Neural cell (in vitro differentiated cells): ENCODE data around the gene PADI3. TPM values are rescaled to one million over a fixed set of nuclear protein-coding genes. Genes with fewer than 3 reads are reported as not detected.

ENCODE experiments used
- H2AFZ ChIP-seq: fragments of 200-600, 300-800 bp; sonication (generic), shearing (Covaris generic); 2 replicates; pipeline ENCODE4 v1.6.0; 2014; ENCODE audit warnings: low read depth, mild to moderate bottlenecking, antibody characterized with exemption, low read length, moderate library complexity
- H3F3A ChIP-seq: fragments of 200-600 bp; shearing (Covaris generic); 2 replicates; pipeline ENCODE4 v1.6.1; 2016; ENCODE audit warnings: mild to moderate bottlenecking, moderate library complexity, mixed read lengths, antibody characterized with exemption, low read length; ENCODE audit not compliant: insufficient read depth, poor library complexity, severe bottlenecking
- H3K27ac ChIP-seq: fragments of 200-600, 300-800 bp; sonication (generic), shearing (Covaris generic); 2 replicates; pipeline ENCODE4 v1.5.1; 2014; ENCODE audit warnings: mild to moderate bottlenecking, low read length, moderate library complexity
- H3K27me3 ChIP-seq: fragments of 300-800, 200-600 bp; sonication (generic), shearing (Covaris generic); 2 replicates; pipeline ENCODE4 v1.6.0; 2014; ENCODE audit warnings: mild to moderate bottlenecking, low read depth, low read length, moderate library complexity; ENCODE audit not compliant: insufficient read depth
- H3K36me3 ChIP-seq: fragments of 300-800, 200-600 bp; sonication (generic), shearing (Covaris generic); 2 replicates; pipeline ENCODE4 v1.5.1; 2014; ENCODE audit warnings: mild to moderate bottlenecking, antibody characterized with exemption, low read length, moderate library complexity; ENCODE audit not compliant: insufficient read depth
- H3K4me2 ChIP-seq: fragments of 300-800, 200-600 bp; sonication (generic), shearing (Covaris generic); 2 replicates; pipeline ENCODE4 v1.6.0; 2014; ENCODE audit warnings: mild to moderate bottlenecking, low read length
- H3K4me3 ChIP-seq: fragments of 300-800, 200-600 bp; sonication (generic), shearing (Covaris generic); 2 replicates; pipeline ENCODE4 v1.5.1; 2014; ENCODE audit warnings: mild to moderate bottlenecking, low read length, moderate library complexity
- H3K79me2 ChIP-seq: fragments of 200-600 bp; shearing (Covaris generic); replicated peaks from 2 replicates; pipeline ENCODE4 v1.6.0; 2014; ENCODE audit warnings: mild to moderate bottlenecking, low read length, moderate library complexity; ENCODE audit not compliant: insufficient read depth
- H3K9ac ChIP-seq: fragments of 300-800, 200-600 bp; sonication (generic), shearing (Covaris generic); 2 replicates; pipeline ENCODE4 v1.6.1; 2016; ENCODE audit warnings: mild to moderate bottlenecking, low read length, mixed read lengths
- H3K9me2 ChIP-seq: fragments of 200-600 bp; shearing (Covaris generic); 2 replicates; pipeline ENCODE4 v1.6.1; 2016; ENCODE audit warnings: mild to moderate bottlenecking, low read length, mixed read lengths; ENCODE audit not compliant: insufficient read depth
- H3K9me3 ChIP-seq: fragments of 200-600, 300-800 bp; sonication (generic), shearing (Covaris generic); 2 replicates; pipeline ENCODE4 v1.6.1; 2016; ENCODE audit warnings: mild to moderate bottlenecking, mixed run types, low read length, moderate library complexity, mixed read lengths
- H4K20me1 ChIP-seq: fragments of 200-600 bp; shearing (Covaris generic); 2 replicates; pipeline ENCODE4 v1.6.1; 2016; ENCODE audit warnings: mild to moderate bottlenecking, mixed run types; ENCODE audit not compliant: insufficient read depth
- CTCF ChIP-seq: fragments of 450-650 bp; IDR thresholded peaks from 2 replicates; pipeline ENCODE4 v1.5.1; 2014; ENCODE audit warnings: antibody characterized with exemption, mild to moderate bottlenecking, moderate library complexity; ENCODE audit not compliant: poor library complexity, severe bottlenecking
- EP300 ChIP-seq: fragments of 450-650 bp; conservative IDR thresholded peaks from 2 replicates; pipeline ENCODE4 v1.6.1; 2014; ENCODE audit warnings: antibody characterized with exemption, mild to moderate bottlenecking, moderate library complexity; ENCODE audit not compliant: poor library complexity, severe bottlenecking
- EZH2 ChIP-seq: fragments of 200-600, 300-800 bp; shearing (Covaris generic), sonication (generic); IDR thresholded peaks from 2 replicates; pipeline ENCODE4 v1.6.1; 2014; ENCODE audit warnings: antibody characterized with exemption, low read length, borderline replicate concordance, mild to moderate bottlenecking; ENCODE audit not compliant: insufficient read depth, poor library complexity, severe bottlenecking
- MXI1 ChIP-seq: fragments of 450-650 bp; conservative IDR thresholded peaks from 2 replicates; pipeline ENCODE4 v1.6.1; 2014; ENCODE audit warnings: antibody characterized with exemption, mild to moderate bottlenecking; ENCODE audit not compliant: poor library complexity, severe bottlenecking
- POLR2AphosphoS5 ChIP-seq: IDR thresholded peaks from 2 replicates; pipeline ENCODE4 v1.6.1; 2012
- RAD21 ChIP-seq: fragments of 450-650 bp; conservative IDR thresholded peaks from 2 replicates; pipeline ENCODE4 v1.6.1; 2014; ENCODE audit warnings: antibody characterized with exemption, mild to moderate bottlenecking, moderate library complexity
- REST ChIP-seq: IDR thresholded peaks from 2 replicates; pipeline ENCODE4 v1.6.1; 2012; ENCODE audit warnings: borderline replicate concordance
- SMC3 ChIP-seq: fragments of 450-650 bp; conservative IDR thresholded peaks from 2 replicates; pipeline ENCODE4 v1.6.1; 2014; ENCODE audit warnings: antibody characterized with exemption, mild to moderate bottlenecking, moderate library complexity; ENCODE audit not compliant: poor library complexity
- TAF1 ChIP-seq: IDR thresholded peaks from 2 replicates; pipeline ENCODE4 v1.6.1; 2012; ENCODE audit warnings: low read depth
- polyA plus RNA-seq: library from polyadenylated mRNA; depleted of rRNA; stranded (reverse); fragments of >200 nt; gene quantifications from 2 replicates; pipeline ENCODE4 v1.2.3, GENCODE V29; 2014

Gene PADI3
- polyA plus RNA-seq, 1 donor from 2014 or later = not detected

- H3K36me3 ChIP-seq = no peaks in the 10 kb centered on the region
- no peak overlapping the region for H3K27ac ChIP-seq
- H4K20me1 ChIP-seq = no peaks in the 10 kb centered on the region
- TF ChIP-seq REST (no peak), EZH2 (no peak), POLR2AphosphoS5 (no peak), EP300 (no peak), CTCF (no peak), RAD21 (no peak), MXI1 (no peak), TAF1 (no peak), SMC3 (no peak)
- H3K9ac ChIP-seq = no peak overlapping the region
- H3K27me3 ChIP-seq = no peaks in the 10 kb centered on the region
- no peaks in the 10 kb centered on the region for H3K79me2 ChIP-seq
- no peak overlapping the region for H3K4me3 ChIP-seq
- H3K9me3 ChIP-seq = no peaks in the 10 kb centered on the region
- H3K9me2 ChIP-seq = no peaks in the 10 kb centered on the region
- H2AFZ ChIP-seq = no peak overlapping the region
- H3F3A ChIP-seq = no peaks in the 10 kb centered on the region
- H3K4me2 ChIP-seq = no peak overlapping the region
Observed at GRCh38 chr1:17205652-17206051, 43.2 kb upstream of the PADI3 start.

- no peak for TF ChIP-seq SMC3
- no peak for TF ChIP-seq TAF1
- no peak for TF ChIP-seq RAD21
- TF ChIP-seq REST = no peak
- TF ChIP-seq EZH2 = no peak
- no peak for TF ChIP-seq MXI1
- no peak for TF ChIP-seq POLR2AphosphoS5
- no peak for TF ChIP-seq CTCF
- no peak for TF ChIP-seq EP300
- H3K9me2 ChIP-seq = no peaks in the 10 kb centered on the region
- H2AFZ ChIP-seq = no peak overlapping the region
- no peak overlapping the region for H3K27ac ChIP-seq
- no peaks in the 10 kb centered on the region for H3K36me3 ChIP-seq
- H3F3A ChIP-seq = no peaks in the 10 kb centered on the region
- H3K4me3 ChIP-seq = no peak overlapping the region
- no peak overlapping the region for H3K4me2 ChIP-seq
- H3K79me2 ChIP-seq = no peaks in the 10 kb centered on the region
- no peaks in the 10 kb centered on the region for H4K20me1 ChIP-seq
- H3K27me3 ChIP-seq = no peaks in the 10 kb centered on the region
- H3K9me3 ChIP-seq = no peaks in the 10 kb centered on the region
- H3K9ac ChIP-seq = no peak overlapping the region
Observed at GRCh38 chr1:17206196-17206595, 42.7 kb upstream of the PADI3 start.
